PC-3 (cell line): Measurements from ENCODE around the gene CLN6.

ENCODE experiments used
- CTCF ChIP-seq: fragments of 300-600 bp; sonication (generic); conservative IDR thresholded peaks from 2 replicates; pipeline ENCODE4 v1.5.1; 2017; ENCODE audit warnings: antibody characterized with exemption, low read depth, mild to moderate bottlenecking, low read length
- EZH2 ChIP-seq: fragments of 300-600 bp; sonication (generic); IDR thresholded peaks from one replicate; pipeline ENCODE4 v1.6.1; 2017; ENCODE audit warnings: antibody characterized with exemption, mild to moderate bottlenecking, low read length; ENCODE audit not compliant: unreplicated experiment
- EZH2phosphoT487 ChIP-seq: fragments of 300-600 bp; sonication (generic); IDR thresholded peaks from 2 replicates; pipeline ENCODE4 v1.6.1; 2018; ENCODE audit warnings: mild to moderate bottlenecking, antibody characterized with exemption, low read length, borderline replicate concordance

GRCh38 chr15:68224108-68224507, 5.4 kb downstream of the CLN6 start:
- TF ChIP-seq CTCF (no peak), EZH2phosphoT487 (no peak), EZH2 (no peak)
